Body of pancreas (tissue), 4 donors: ENCODE measurements around the gene PHF13.

Source experiments
- CTCF ChIP-seq, 7 experiments: fragments of 450-650 bp in 4 of 7; fragments of 200-600 bp in 3 of 7; sonication (generic) in 3 of 7; IDR thresholded peaks; one replicate each; pipeline ENCODE4 v1.5.1; 2016 to 2019; ENCODE audit warnings: antibody characterized with exemption in 7 of 7
- POLR2A ChIP-seq, 3 donors: fragments of 450-650 bp; IDR thresholded peaks; one replicate each; pipeline ENCODE4 v1.6.1; 2016; ENCODE audit warnings: antibody characterized with exemption in 3 of 3, mild to moderate bottlenecking in 2 of 3

GRCh38 chr1:6581561-6582305 lies 31.8 kb upstream of the PHF13 start:
- TF ChIP-seq CTCF (IDR thresholded peaks at IDR 0.05): no peak
- TF ChIP-seq POLR2A (IDR thresholded peaks at IDR 0.05): no peak
